ENCODE measurements around the gene PYGB.
A peak's percentile ranks its signal among the peaks of the same experiment; 100 is the strongest.

The PYGB gene

DNA sequence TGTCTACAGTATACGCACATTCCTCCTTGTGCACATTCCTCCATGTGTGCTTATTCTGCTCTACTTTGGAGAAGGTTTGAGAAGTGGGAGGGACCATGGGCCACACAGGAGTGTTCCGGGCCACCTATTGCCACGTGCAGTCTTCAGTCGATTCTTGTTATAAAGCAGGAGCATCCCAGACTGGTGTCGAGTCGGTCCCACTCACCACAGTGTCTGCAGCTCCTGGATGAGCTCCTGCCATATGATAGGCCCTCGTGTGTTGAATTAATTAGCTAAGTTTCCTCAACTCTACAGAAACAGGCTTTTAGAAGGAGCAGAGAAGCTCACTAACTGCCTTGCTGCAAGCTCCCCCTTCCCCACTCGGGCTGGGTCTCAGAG, 29.8 kb upstream of the PYGB start:
- TF ChIP-seq POLR2A (IDR thresholded peaks at IDR 0.05; ENCODE audit: extremely low read depth, insufficient read length) = no peak
- TF ChIP-seq, protein P1, sequence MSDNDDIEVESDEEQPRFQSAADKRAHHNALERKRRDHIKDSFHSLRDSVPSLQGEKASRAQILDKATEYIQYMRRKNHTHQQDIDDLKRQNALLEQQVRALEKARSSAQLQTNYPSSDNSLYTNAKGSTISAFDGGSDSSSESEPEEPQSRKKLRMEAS (IDR thresholded peaks at IDR 0.05; ENCODE audit: low read depth, low read length) = no peak
- no peak for TF ChIP-seq MYC (IDR thresholded peaks at IDR 0.05; ENCODE audit: low read depth, low read length)
- H3K4me3 ChIP-seq (ENCODE audit: low read depth, low read length) = no peak overlapping the region
- no peak for DNase-seq (ENCODE audit: low read depth)

DNA sequence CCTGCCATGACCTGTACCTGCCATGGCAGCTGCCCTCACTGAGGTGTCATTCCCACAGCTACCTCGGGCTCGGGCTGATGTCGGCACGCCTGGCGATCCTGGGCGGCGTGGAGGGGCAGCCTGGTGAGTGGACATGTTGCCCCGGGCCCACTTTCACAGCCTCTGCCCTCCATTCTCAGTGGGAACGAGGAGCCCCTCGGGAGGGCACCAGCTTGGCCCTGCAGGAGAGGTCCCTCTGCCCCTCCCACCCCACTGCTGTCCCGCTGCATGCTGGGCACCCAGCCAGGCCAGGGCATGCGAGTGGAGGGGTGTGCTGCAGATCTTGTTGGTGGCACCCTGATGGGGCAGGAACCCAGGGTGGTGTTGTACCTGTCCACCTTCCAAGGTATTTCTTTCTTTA, 29.4 kb upstream of the PYGB start:
- no peak for DNase-seq (ENCODE audit: low read depth)
- H3K4me3 ChIP-seq (ENCODE audit: low read depth, low read length) = no peak overlapping the region
- TF ChIP-seq POLR2A (IDR thresholded peaks at IDR 0.05; ENCODE audit: extremely low read depth, insufficient read length) = no peak
- TF ChIP-seq, protein P2, sequence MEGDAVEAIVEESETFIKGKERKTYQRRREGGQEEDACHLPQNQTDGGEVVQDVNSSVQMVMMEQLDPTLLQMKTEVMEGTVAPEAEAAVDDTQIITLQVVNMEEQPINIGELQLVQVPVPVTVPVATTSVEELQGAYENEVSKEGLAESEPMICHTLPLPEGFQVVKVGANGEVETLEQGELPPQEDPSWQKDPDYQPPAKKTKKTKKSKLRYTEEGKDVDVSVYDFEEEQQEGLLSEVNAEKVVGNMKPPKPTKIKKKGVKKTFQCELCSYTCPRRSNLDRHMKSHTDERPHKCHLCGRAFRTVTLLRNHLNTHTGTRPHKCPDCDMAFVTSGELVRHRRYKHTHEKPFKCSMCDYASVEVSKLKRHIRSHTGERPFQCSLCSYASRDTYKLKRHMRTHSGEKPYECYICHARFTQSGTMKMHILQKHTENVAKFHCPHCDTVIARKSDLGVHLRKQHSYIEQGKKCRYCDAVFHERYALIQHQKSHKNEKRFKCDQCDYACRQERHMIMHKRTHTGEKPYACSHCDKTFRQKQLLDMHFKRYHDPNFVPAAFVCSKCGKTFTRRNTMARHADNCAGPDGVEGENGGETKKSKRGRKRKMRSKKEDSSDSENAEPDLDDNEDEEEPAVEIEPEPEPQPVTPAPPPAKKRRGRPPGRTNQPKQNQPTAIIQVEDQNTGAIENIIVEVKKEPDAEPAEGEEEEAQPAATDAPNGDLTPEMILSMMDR (IDR thresholded peaks at IDR 0.05; ENCODE audit: low read depth, low read length) = no peak
- TF ChIP-seq, protein P1 (IDR thresholded peaks at IDR 0.05; ENCODE audit: low read depth, low read length) = no peak
- TF ChIP-seq MYC (IDR thresholded peaks at IDR 0.05; ENCODE audit: low read depth, low read length) = no peak

DNA sequence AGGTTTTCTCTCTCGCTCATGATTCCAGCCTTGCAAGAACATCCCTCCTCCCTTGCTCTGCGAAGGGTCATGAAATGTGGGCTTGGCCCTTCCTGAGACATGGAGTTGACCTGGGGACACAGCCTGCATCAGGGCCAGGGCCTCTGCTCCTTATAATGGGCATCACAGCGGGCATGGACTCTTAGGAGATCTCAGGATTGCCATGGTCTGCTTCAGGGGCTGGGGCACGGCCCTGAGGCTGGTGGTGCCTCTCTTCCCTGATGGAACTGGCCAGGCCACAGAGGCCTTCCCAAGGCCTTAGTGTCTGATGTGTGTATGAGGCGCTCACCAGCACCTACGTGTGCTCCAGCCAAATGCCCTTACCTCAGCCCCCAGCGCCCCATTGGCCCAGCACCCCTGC, 28.5 kb upstream of the PYGB start:
- DNase-seq (ENCODE audit: low read depth) = no peak
- H3K4me3 ChIP-seq (ENCODE audit: low read depth, low read length) = no peak overlapping the region
- TF ChIP-seq, protein P1 (IDR thresholded peaks at IDR 0.05; ENCODE audit: low read depth, low read length) = no peak
- no peak for TF ChIP-seq MYC (IDR thresholded peaks at IDR 0.05; ENCODE audit: low read depth, low read length)
- no peak for TF ChIP-seq POLR2A (IDR thresholded peaks at IDR 0.05; ENCODE audit: extremely low read depth, insufficient read length)
- TF ChIP-seq, protein P2 (IDR thresholded peaks at IDR 0.05; ENCODE audit: low read depth, low read length) = no peak

DNA sequence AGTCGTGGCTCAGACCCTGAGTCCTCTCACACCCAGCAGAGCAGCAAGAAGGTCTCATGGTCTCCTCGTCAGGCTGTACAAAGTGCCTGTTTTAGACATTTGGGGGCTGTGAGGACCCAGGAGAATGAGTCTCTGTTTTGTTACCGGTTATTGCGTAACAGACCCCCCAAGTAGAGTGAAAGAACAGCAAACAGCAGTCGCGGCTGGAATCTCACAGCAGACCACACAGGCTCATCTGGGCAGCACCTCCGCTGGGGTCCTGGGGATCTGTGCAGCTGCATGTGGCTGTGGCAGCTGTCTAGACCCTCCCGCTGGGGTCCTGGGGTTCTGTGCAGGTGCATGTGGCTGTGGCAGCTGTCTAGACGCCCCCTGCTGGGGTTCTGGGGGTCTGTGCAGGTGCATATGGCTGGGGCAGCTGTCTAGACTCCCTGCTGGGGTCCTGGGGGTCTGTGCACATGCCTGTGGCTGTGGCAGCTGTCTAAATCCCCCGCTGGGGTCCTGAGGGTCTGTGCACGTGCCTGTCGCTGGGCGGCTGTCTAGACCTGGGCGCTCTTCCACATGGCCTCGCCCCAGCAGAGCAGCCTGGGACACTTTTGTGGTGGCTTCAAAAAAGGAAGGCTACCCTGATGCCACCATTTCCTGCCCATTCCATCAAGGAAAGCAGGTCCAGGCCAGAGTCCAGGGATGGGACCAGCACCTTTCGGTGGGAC, 27.7 kb upstream of the PYGB start:
- peak; percentile 36 for DNase-seq (ENCODE audit: low read depth)
- no peak overlapping the region for H3K4me3 ChIP-seq (ENCODE audit: low read depth, low read length)

DNA sequence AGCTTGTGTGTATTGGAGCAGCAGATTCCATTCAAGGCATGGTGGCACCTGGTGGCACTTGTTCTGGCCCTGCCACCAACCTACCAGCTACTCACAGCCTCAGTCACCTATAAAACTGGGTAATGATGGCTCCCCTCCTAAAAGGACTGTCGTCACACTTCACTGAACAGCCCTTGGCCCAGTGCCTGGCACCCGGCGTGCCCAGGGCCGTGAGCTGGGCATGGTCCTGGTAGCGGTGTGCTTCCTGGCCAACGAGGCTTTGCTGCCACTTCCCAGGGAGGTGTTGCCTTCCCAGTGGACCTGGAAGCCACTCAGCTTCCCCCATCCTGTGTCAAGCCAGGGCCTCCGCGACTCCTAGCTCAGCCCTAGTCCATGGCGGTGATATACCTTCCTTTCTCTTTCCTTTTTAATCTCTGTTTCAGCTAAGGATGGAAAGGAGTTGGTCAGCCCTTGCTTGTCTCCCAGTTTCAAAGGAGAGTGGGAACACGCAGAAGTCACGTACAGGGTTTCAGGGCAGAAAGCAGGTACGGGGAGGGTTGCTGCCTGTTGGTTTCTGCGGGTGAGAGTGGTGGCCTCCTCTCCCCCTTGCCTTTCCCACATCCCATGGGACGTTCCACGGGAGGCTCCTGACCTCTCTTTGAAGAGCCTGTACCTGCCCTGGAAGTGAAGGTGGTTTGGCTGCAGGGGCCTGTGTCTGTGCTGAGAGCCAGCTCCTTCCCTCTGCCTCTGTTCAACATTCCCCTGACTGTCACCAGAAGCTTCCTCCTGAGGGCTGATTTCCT, 26.9 kb upstream of the PYGB start:
- DNase-seq (ENCODE audit: low read depth) = no peak
- H3K4me3 ChIP-seq (ENCODE audit: low read depth, low read length) = no peak overlapping the region
- TF ChIP-seq, protein P2 (IDR thresholded peaks at IDR 0.05; ENCODE audit: low read depth, low read length) = no peak
- TF ChIP-seq MYC (IDR thresholded peaks at IDR 0.05; ENCODE audit: low read depth, low read length) (no peak), POLR2A (IDR thresholded peaks at IDR 0.05; ENCODE audit: extremely low read depth, insufficient read length) (no peak)
- TF ChIP-seq, protein P1 (IDR thresholded peaks at IDR 0.05; ENCODE audit: low read depth, low read length) = no peak

More for the DNA sequence above, 27.7 kb upstream of the PYGB start:
- TF ChIP-seq, protein P1 (IDR thresholded peaks at IDR 0.05; ENCODE audit: low read depth, low read length) = no peak
- TF ChIP-seq MYC (IDR thresholded peaks at IDR 0.05; ENCODE audit: low read depth, low read length) = no peak
- TF ChIP-seq POLR2A (IDR thresholded peaks at IDR 0.05; ENCODE audit: extremely low read depth, insufficient read length) = no peak
- TF ChIP-seq, protein P2 (IDR thresholded peaks at IDR 0.05; ENCODE audit: low read depth, low read length) = peak; percentile 37
